Gastroesophageal sphincter (tissue), 3 donors: ENCODE results near the gene GMEB1.

Experiments used
- EP300 ChIP-seq: sonication (generic); formaldehyde crosslinking; IDR thresholded peaks from one replicate; pipeline ENCODE4 v1.6.1; 2017; ENCODE audit warnings: antibody characterized with exemption, mild to moderate bottlenecking
- POLR2A ChIP-seq, 2 donors: fragments of 450-650 bp; IDR thresholded peaks; one replicate each; pipeline ENCODE4 v1.6.1; 2017; ENCODE audit warnings: antibody characterized with exemption in 2 of 2, mild to moderate bottlenecking in 2 of 2, moderate library complexity in 1 of 2
- POLR2AphosphoS5 ChIP-seq: sonication (generic); formaldehyde crosslinking; IDR thresholded peaks from one replicate; pipeline ENCODE4 v1.6.1; 2017; ENCODE audit warnings: antibody characterized with exemption
- TF ChIP-seq, protein P1 (sequence below), 4 experiments: fragments of 200-600 bp in 2 of 4; fragments of 450-650 bp in 2 of 4; sonication (generic) in 1 of 4; IDR thresholded peaks; one replicate each; pipeline ENCODE4 v1.5.1; 2017 to 2019; ENCODE audit warnings: antibody characterized with exemption in 4 of 4, mild to moderate bottlenecking in 2 of 4, moderate library complexity in 2 of 4

GRCh38 chr1:28735961-28736449 lies 67.4 kb downstream of the GMEB1 start:
- TF ChIP-seq, protein P1, sequence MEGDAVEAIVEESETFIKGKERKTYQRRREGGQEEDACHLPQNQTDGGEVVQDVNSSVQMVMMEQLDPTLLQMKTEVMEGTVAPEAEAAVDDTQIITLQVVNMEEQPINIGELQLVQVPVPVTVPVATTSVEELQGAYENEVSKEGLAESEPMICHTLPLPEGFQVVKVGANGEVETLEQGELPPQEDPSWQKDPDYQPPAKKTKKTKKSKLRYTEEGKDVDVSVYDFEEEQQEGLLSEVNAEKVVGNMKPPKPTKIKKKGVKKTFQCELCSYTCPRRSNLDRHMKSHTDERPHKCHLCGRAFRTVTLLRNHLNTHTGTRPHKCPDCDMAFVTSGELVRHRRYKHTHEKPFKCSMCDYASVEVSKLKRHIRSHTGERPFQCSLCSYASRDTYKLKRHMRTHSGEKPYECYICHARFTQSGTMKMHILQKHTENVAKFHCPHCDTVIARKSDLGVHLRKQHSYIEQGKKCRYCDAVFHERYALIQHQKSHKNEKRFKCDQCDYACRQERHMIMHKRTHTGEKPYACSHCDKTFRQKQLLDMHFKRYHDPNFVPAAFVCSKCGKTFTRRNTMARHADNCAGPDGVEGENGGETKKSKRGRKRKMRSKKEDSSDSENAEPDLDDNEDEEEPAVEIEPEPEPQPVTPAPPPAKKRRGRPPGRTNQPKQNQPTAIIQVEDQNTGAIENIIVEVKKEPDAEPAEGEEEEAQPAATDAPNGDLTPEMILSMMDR (IDR thresholded peaks at IDR 0.05) = no peak
- no peak for TF ChIP-seq POLR2A (IDR thresholded peaks at IDR 0.05)
- TF ChIP-seq POLR2AphosphoS5 = no peak
- no peak for TF ChIP-seq EP300
